Gastrocnemius medialis (tissue), 4 donors: ENCODE measurements around the gene KLHL26. TPM values are rescaled to one million over a fixed set of nuclear protein-coding genes. Genes with fewer than 3 reads are reported as not detected.

Experiments
- ATAC-seq, 2 donors: fragments of 150-250 bp; one replicate each; pipeline ENCODE4 v1.9.1; 2016
- DNase-seq, 2 donors: peaks; one replicate each; pipeline ENCODE4 v3.0.0-alpha.2; 2019
- H3K27ac ChIP-seq, 4 donors: fragments of 200-600 bp; sonication (generic); 1 replicate in 1 of 4; 2 replicates in 3 of 4; pipeline ENCODE4 v1.5.1; 2016 to 2018; ENCODE audit warnings: mild to moderate bottlenecking in 2 of 4, moderate library complexity in 1 of 4
- H3K27me3 ChIP-seq, 3 donors: fragments of 200-600 bp; sonication (generic) in 2 of 3; 1 replicate in 1 of 3; 2 replicates in 2 of 3; pipeline versions ENCODE4 v1.5.1 to v1.6.0; 2016 to 2019; ENCODE audit warnings: mild to moderate bottlenecking in 1 of 3, moderate library complexity in 1 of 3
- H3K36me3 ChIP-seq, 2 donors: fragments of 200-600 bp; sonication (generic) in 1 of 2; one replicate each; pipeline ENCODE4 v1.5.1; 2017 to 2018
- H3K4me1 ChIP-seq, 2 donors: fragments of 200-600 bp; sonication (generic) in 1 of 2; one replicate each; pipeline ENCODE4 v1.5.1; 2016 to 2017; ENCODE audit warnings: mild to moderate bottlenecking in 2 of 2
- H3K4me3 ChIP-seq, 4 donors: fragments of 200-600 bp; sonication (generic) in 3 of 4; 1 replicate in 1 of 4; 2 replicates in 3 of 4; pipeline ENCODE4 v1.5.1; 2016 to 2019; ENCODE audit warnings: mild to moderate bottlenecking in 2 of 4
- H3K9me3 ChIP-seq, 3 donors: fragments of 200-600 bp; sonication (generic) in 2 of 3; 1 replicate in 1 of 3; 2 replicates in 2 of 3; pipeline ENCODE4 v1.5.1; 2016 to 2019
- CTCF ChIP-seq, 5 experiments: fragments of 450-650 bp in 3 of 5; fragments of 200-600 bp in 2 of 5; sonication (generic) in 2 of 5; IDR thresholded peaks in 4 of 5; conservative IDR thresholded peaks in 1 of 5; 1 replicate in 4 of 5; 2 replicates in 1 of 5; pipeline ENCODE4 v1.5.1; 2016 to 2019; ENCODE audit warnings: antibody characterized with exemption in 5 of 5, mild to moderate bottlenecking in 3 of 5, moderate library complexity in 3 of 5
- POLR2A ChIP-seq, 2 donors: fragments of 450-650 bp; IDR thresholded peaks; one replicate each; pipeline ENCODE4 v1.6.1; 2017; ENCODE audit warnings: antibody characterized with exemption in 2 of 2, mild to moderate bottlenecking in 2 of 2, moderate library complexity in 2 of 2
- in situ Hi-C, 4 donors: fragments of 200-750 bp; cut with MboI; loops; one replicate each; pipeline versions ENCODE4 v1.15.0 to v1.8.0; 2017; ENCODE audit warnings: low sequenced_read_pairs in 4 of 4
- intact Hi-C: fragments of 100-400 bp; cut with DNase I; formaldehyde crosslinking; loops from one replicate; pipeline ENCODE4 v1.15.1; 2023; ENCODE audit warnings: low total_unique reads
- total RNA-seq, 4 donors: library from RNA; depleted of rRNA; stranded (reverse); fragments of >200 nt; gene quantifications; one replicate each; pipeline versions ENCODE4 v1.1.0 to v1.2.3, GENCODE V29; 2016

Gene KLHL26
- total RNA-seq, 4 donors from 2014 or later, result 5.2 to 12.0 (median 7.3) TPM

- no peak for DNase-seq
Observed at GRCh38 chr19:18594824-18595373, 41.9 kb upstream of the KLHL26 start.

GRCh38 chr19:18595475-18595874 lies 41.4 kb upstream of the KLHL26 start:
- in situ Hi-C loops, result loop anchor here (10.0 to 25.0 kb wide), 4 partner anchors 79 to 259 kb away; partner anchors contain the start of gene UPF1 (in 1 of the 4)

More at GRCh38 chr19:18594824-18595373, 41.9 kb upstream of the KLHL26 start:
- H3K27me3 ChIP-seq, result no peaks in the 10 kb centered on the region
- no peak for ATAC-seq
- peak overlapping the region in 1 of 4 donors; percentile 13 for H3K27ac ChIP-seq
- peaks cover 0 to 12% of the 10 kb centered on the region in 2 donors for H3K36me3 ChIP-seq
- H3K4me1 ChIP-seq, result peaks cover 18 to 20% of the 10 kb centered on the region in 2 donors
- intact Hi-C loops (loop anchor here (1.0 to 5.0 kb wide), 4 partner anchors 80 to 347 kb away; partner anchors contain the start of genes HOMER3 and UPF1), in situ Hi-C loops (loop anchor here (10.0 to 25.0 kb wide), 4 partner anchors 80 to 260 kb away; partner anchors contain the start of gene UPF1 (in 1 of the 4))
- peak overlapping the region; percentile 34 to 54 (median 46) for H3K4me3 ChIP-seq
- TF ChIP-seq CTCF (IDR thresholded peaks at IDR 0.05 in 4 of 5, conservative IDR thresholded peaks at IDR 0.05 in 1 of 5), result no peak
- no peak for TF ChIP-seq POLR2A (IDR thresholded peaks at IDR 0.05)
- no peaks in the 10 kb centered on the region for H3K9me3 ChIP-seq

GRCh38 chr19:18596752-18597157 lies 40.1 kb upstream of the KLHL26 start:
- intact Hi-C loops (no loop called here), in situ Hi-C loops (loop anchor here (10.0 to 25.0 kb wide), 4 partner anchors 78 to 258 kb away; partner anchors contain the start of gene UPF1 (in 1 of the 4))
- Histone ChIP-seq H3K36me3 (no peaks in the 10 kb centered on the region), H3K27ac (no peak overlapping the region), H3K27me3 (no peaks in the 10 kb centered on the region), H3K4me1 (peaks cover 13 to 17% of the 10 kb centered on the region in 2 donors), H3K4me3 (no peak overlapping the region), H3K9me3 (no peaks in the 10 kb centered on the region)
- ATAC-seq (peak in 1 of 2 donors; percentile 25), DNase-seq (peak in 1 of 2 donors; percentile 40)
- TF ChIP-seq CTCF (IDR thresholded peaks at IDR 0.05 in 4 of 5, conservative IDR thresholded peaks at IDR 0.05 in 1 of 5) (no peak), POLR2A (IDR thresholded peaks at IDR 0.05) (no peak)

More at GRCh38 chr19:18595475-18595874, 41.4 kb upstream of the KLHL26 start:
- no peaks in the 10 kb centered on the region for H3K9me3 ChIP-seq
- no peak for TF ChIP-seq CTCF (IDR thresholded peaks at IDR 0.05 in 4 of 5, conservative IDR thresholded peaks at IDR 0.05 in 1 of 5)
- TF ChIP-seq POLR2A (IDR thresholded peaks at IDR 0.05), result no peak
- no peak overlapping the region for H3K4me3 ChIP-seq
- peaks cover 0 to 9% of the 10 kb centered on the region in 2 donors for H3K36me3 ChIP-seq
- H3K4me1 ChIP-seq, result peaks cover 16 to 17% of the 10 kb centered on the region in 2 donors
- no peak for ATAC-seq
- no peaks in the 10 kb centered on the region for H3K27me3 ChIP-seq
- H3K27ac ChIP-seq, result no peak overlapping the region
- intact Hi-C loops, result loop anchor here (2.0 kb wide), 1 partner anchor 79 kb away; no protein-coding TSS in a partner anchor
- DNase-seq, result no peak

GRCh38 chr19:18597809-18598660 lies 38.8 kb upstream of the KLHL26 start:
- H3K4me3 ChIP-seq, result no peak overlapping the region
- intact Hi-C loops, result no loop called here
- H3K27ac ChIP-seq, result no peak overlapping the region
- H3K27me3 ChIP-seq, result no peaks in the 10 kb centered on the region
- no peaks in the 10 kb centered on the region for H3K36me3 ChIP-seq
- no peak for ATAC-seq
- in situ Hi-C loops, result loop anchor here (10.0 to 25.0 kb wide), 4 partner anchors 77 to 257 kb away; partner anchors contain the start of gene UPF1 (in 1 of the 4)
- no peaks in the 10 kb centered on the region for H3K9me3 ChIP-seq
- peaks cover 13 to 17% of the 10 kb centered on the region in 2 donors for H3K4me1 ChIP-seq
- DNase-seq, result no peak
- TF ChIP-seq CTCF (IDR thresholded peaks at IDR 0.05 in 4 of 5, conservative IDR thresholded peaks at IDR 0.05 in 1 of 5) (no peak), POLR2A (IDR thresholded peaks at IDR 0.05) (no peak)
